ENCODE data around the gene ARRB2. TPM values are rescaled to one million over a fixed set of nuclear protein-coding genes. Genes with fewer than 3 reads are reported as not detected.

Gene ARRB2
- total and polyA plus RNA-seq, 2 of the 13 experiments (the other 11 are each of a cell fraction or from before 2014, with no cell fraction given): 21.5 to 49.2 TPM

- TF ChIP-seq BCLAF1 (IDR thresholded peaks at IDR 0.05) (no peak), AKAP8 (CRISPR knock-in tag; IDR thresholded peaks at IDR 0.05) (no peak), KDM3A (CRISPR knock-in tag; IDR thresholded peaks at IDR 0.05; ENCODE audit: low read depth) (0 out of 2 replicates have a peak, but pooled peaks have one; percentile 28), SP1 (IDR thresholded peaks at IDR 0.05) (no peak), SP1 (CRISPR knock-in tag; IDR thresholded peaks at IDR 0.05) (no peak; the same call in 1 of the 2 replicates), HOXA5 (CRISPR knock-in tag; IDR thresholded peaks at IDR 0.05) (no peak; the same call in 1 of the 2 replicates), CBX5 (CRISPR knock-in tag; IDR thresholded peaks at IDR 0.05; ENCODE audit: borderline replicate concordance) (no peak), MAF1 (CRISPR knock-in tag; IDR thresholded peaks at IDR 0.05; ENCODE audit: borderline replicate concordance) (no peak), ZNF713 (CRISPR knock-in tag; IDR thresholded peaks at IDR 0.05) (no peak), FOXO1 (CRISPR knock-in tag; IDR thresholded peaks at IDR 0.05) (no peak), CC2D1A (CRISPR knock-in tag; IDR thresholded peaks at IDR 0.05) (no peak), ZNF770 (CRISPR knock-in tag; IDR thresholded peaks at IDR 0.05) (no peak), HMGXB3 (CRISPR knock-in tag; IDR thresholded peaks at IDR 0.05; ENCODE audit: borderline replicate concordance) (no peak), RARA (CRISPR knock-in tag; IDR thresholded peaks at IDR 0.05) (no peak), PRPF4 (IDR thresholded peaks at IDR 0.05; ENCODE audit: low read depth, low read length, poor library complexity, severe bottlenecking) (no peak), TRAFD1 (CRISPR knock-in tag; IDR thresholded peaks at IDR 0.05; ENCODE audit: borderline replicate concordance) (no peak), MEIS1 (CRISPR knock-in tag; IDR thresholded peaks at IDR 0.05; ENCODE audit: borderline replicate concordance) (peak; percentile 89; the same call in 1 of the 2 replicates), ZNF34 (CRISPR knock-in tag; IDR thresholded peaks at IDR 0.05; ENCODE audit: borderline replicate concordance) (no peak), ONECUT2 (CRISPR knock-in tag; IDR thresholded peaks at IDR 0.05) (no peak)
Measured at GRCh38 chr17:4739122-4740024, 28.9 kb downstream of the ARRB2 start, which contains the start of the genes CXCL16 and ZMYND15 (continued).

Measured in HepG2 (cell line).